BLaER1 treated with 17β-estradiol and CSF1 and Interleukin-3, amounts not matched to agents 10 nM and 100 nM (cell line): ENCODE measurements around the gene GAREM1.

ENCODE experiments used
- H3K27ac ChIP-seq, 11 experiments: shearing (Covaris generic); formaldehyde crosslinking; 2 replicates each; pipeline ENCODE4 v1.8.1; 2022
- H3K27me3 ChIP-seq, 11 experiments: shearing (Covaris generic); formaldehyde crosslinking; 2 replicates each; pipeline ENCODE4 v1.8.1; 2022
- H3K36me3 ChIP-seq, 11 experiments: shearing (Covaris generic); formaldehyde crosslinking; 2 replicates each; pipeline ENCODE4 v1.8.1; 2022
- H3K4me1 ChIP-seq, 10 experiments: shearing (Covaris generic); formaldehyde crosslinking; 2 replicates each; pipeline ENCODE4 v1.8.1; 2022
- H3K4me2 ChIP-seq, 11 experiments: shearing (Covaris generic); formaldehyde crosslinking; 2 replicates each; pipeline ENCODE4 v1.8.1; 2022
- H3K4me3 ChIP-seq, 10 experiments: shearing (Covaris generic); formaldehyde crosslinking; 2 replicates each; pipeline ENCODE4 v1.8.1; 2022
- H3K9ac ChIP-seq, 11 experiments: shearing (Covaris generic); formaldehyde crosslinking; 2 replicates each; pipeline ENCODE4 v1.8.1; 2022
- H3K9me3 ChIP-seq, 11 experiments: shearing (Covaris generic); formaldehyde crosslinking; replicated peaks in 1 of 11; 2 replicates each; pipeline ENCODE4 v1.8.1; 2022
- H4K20me1 ChIP-seq, 11 experiments: shearing (Covaris generic); formaldehyde crosslinking; 2 replicates each; pipeline ENCODE4 v1.8.1; 2022
- Cebpa-rat ChIP-seq, 11 experiments: shearing (Covaris generic); IDR thresholded peaks; 2 replicates each; pipeline ENCODE4 v1.8.1; 2022

GAREM1 gene

DNA sequence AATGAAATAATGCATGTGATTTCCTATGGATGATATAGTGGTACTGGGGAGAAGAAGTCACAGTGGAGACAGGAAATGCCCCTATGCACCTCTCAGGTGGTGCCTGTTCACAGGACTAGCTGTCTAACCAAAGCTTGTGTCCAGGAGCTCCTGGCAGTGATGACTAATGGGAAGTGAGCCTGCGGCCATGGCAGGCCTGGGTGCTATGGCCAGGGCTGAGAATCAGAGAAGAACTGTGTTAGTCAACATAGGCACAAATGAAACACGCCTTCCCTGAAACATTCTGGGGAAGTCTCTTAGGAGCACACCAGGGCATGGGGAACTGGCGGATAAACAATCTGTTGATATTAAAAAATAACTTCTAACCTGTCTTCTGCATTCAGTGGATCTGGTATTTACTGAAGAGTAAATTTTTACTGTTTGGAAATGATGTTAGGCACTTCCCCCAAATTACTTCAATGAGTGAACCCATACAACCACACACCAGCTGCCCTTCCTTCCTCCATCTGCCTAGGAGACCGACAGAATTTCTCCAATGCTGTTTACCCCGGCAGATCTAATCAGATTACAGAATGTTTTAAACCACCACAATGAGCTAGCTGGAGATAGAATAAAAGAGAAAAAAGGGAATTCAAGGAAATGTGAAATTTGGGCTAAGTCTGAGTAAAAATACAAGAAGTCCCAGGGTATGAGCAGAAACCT lies 213.4 kb downstream of the GAREM1 start:
- Histone ChIP-seq H3K27ac (no peak overlapping the region), H3K4me1 (peaks cover 0 to 31% (median 13%) of the 10 kb centered on the region in 10 experiments; a peak in 16 of 20 replicates), H3K27me3 (no peaks in the 10 kb centered on the region), H3K4me2 (peak overlapping the region; percentile 9 to 66 (median 34); a peak in 16 of 22 replicates), H3K9me3 (no peaks in the 10 kb centered on the region), H4K20me1 (no peaks in the 10 kb centered on the region), H3K36me3 (no peaks in the 10 kb centered on the region), H3K9ac (no peak overlapping the region), H3K4me3 (no peak overlapping the region)
- TF ChIP-seq Cebpa-rat (IDR thresholded peaks at IDR 0.05): no peak

DNA sequence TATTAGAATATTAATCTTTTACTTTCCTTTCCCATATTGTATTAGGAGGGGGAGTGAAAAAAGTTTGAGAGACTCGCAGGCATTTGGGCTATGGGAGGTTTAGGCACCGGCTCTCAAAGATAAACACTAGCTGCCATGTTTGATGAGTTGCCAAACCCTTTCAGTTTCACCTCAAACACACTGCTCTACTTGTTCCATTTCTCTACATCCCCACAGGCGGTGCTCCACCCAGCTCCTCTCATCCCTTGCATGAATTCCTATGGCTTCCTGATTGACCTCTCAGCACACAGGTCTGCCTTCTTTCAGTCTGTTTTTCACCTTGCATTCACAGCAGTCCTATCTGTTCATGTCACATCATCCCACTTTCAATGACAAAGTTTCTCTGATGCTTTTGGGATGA lies 215.1 kb downstream of the GAREM1 start:
- no peaks in the 10 kb centered on the region for H3K36me3 ChIP-seq
- H3K9me3 ChIP-seq: no peaks in the 10 kb centered on the region
- peaks cover 0 to 31% (median 13%) of the 10 kb centered on the region in 10 experiments; a peak in 16 of 20 replicates for H3K4me1 ChIP-seq
- no peak overlapping the region for H3K27ac ChIP-seq
- H3K4me2 ChIP-seq: no peak overlapping the region
- no peak overlapping the region for H3K4me3 ChIP-seq
- H3K9ac ChIP-seq: no peak overlapping the region
- no peaks in the 10 kb centered on the region for H4K20me1 ChIP-seq
- TF ChIP-seq Cebpa-rat (IDR thresholded peaks at IDR 0.05): no peak
- H3K27me3 ChIP-seq: no peaks in the 10 kb centered on the region

DNA sequence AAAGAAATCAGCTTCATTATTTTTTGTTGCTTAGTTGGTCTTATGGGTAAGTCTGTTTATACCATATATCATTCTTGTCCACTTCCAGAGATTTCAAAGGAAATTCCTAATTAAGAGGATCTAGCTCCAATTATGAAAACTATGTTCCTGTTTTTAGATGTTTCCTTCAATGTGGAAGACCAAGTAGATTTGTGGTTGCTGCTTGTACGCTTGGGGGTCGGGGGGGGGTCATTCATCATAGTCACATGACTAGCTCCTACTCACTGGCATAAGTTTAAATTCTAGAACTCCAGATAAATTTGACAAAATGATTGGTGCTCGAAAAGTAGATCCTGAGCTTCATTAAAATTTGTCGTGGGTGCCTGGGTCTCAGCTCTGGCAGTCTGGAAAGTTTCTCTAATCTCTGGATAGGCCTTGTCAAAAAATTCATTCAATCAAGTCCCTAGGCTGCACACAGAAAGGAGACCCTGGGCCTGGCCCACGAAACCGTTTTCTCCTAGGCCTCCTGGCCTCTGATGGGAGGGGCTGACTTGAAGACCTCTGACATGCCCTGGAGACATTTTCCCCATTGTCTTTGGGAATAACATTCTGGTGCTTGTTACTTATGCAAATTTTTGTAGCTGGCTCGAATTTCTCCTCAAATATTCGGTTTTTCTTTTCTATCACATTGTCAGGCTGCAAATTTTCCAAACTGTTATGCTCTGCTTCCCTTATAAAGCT lies 218.4 kb downstream of the GAREM1 start:
- no peak for TF ChIP-seq Cebpa-rat (IDR thresholded peaks at IDR 0.05)
- Histone ChIP-seq H4K20me1 (no peaks in the 10 kb centered on the region), H3K4me1 (peaks cover 0 to 10% (median 5%) of the 10 kb centered on the region in 10 experiments; a peak in 16 of 20 replicates), H3K36me3 (no peaks in the 10 kb centered on the region), H3K4me3 (no peak overlapping the region), H3K4me2 (no peak overlapping the region), H3K9me3 (no peaks in the 10 kb centered on the region), H3K27me3 (no peaks in the 10 kb centered on the region), H3K27ac (no peak overlapping the region), H3K9ac (no peak overlapping the region)

DNA sequence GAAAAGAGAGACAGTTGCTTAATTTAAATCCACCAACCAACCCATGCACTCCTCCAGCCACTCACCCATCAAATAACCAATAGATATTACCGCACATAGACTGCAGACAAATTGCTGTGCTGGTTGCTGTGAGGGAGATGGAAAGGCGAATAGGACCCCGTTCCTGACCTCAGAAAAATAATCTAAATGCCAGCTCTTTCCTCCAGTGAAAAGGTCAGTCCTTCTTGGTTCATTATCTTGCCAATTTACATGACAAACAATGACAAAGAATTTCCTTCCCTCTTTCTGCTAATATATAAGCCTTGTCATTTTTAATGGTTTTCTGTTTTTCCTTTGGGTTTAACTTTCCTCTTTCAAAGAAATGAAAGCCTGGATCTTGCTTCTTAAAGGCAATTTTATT lies 219.2 kb downstream of the GAREM1 start:
- H3K9me3 ChIP-seq: no peaks in the 10 kb centered on the region
- no peak overlapping the region for H3K27ac ChIP-seq
- no peaks in the 10 kb centered on the region for H4K20me1 ChIP-seq
- H3K4me1 ChIP-seq: peaks cover 0 to 2% (median 0%) of the 10 kb centered on the region in 10 experiments; a peak in 3 of 20 replicates
- no peak for TF ChIP-seq Cebpa-rat (IDR thresholded peaks at IDR 0.05)
- no peaks in the 10 kb centered on the region for H3K36me3 ChIP-seq
- no peak overlapping the region for H3K4me2 ChIP-seq
- no peak overlapping the region for H3K9ac ChIP-seq
- H3K27me3 ChIP-seq: no peaks in the 10 kb centered on the region
- H3K4me3 ChIP-seq: no peak overlapping the region

DNA sequence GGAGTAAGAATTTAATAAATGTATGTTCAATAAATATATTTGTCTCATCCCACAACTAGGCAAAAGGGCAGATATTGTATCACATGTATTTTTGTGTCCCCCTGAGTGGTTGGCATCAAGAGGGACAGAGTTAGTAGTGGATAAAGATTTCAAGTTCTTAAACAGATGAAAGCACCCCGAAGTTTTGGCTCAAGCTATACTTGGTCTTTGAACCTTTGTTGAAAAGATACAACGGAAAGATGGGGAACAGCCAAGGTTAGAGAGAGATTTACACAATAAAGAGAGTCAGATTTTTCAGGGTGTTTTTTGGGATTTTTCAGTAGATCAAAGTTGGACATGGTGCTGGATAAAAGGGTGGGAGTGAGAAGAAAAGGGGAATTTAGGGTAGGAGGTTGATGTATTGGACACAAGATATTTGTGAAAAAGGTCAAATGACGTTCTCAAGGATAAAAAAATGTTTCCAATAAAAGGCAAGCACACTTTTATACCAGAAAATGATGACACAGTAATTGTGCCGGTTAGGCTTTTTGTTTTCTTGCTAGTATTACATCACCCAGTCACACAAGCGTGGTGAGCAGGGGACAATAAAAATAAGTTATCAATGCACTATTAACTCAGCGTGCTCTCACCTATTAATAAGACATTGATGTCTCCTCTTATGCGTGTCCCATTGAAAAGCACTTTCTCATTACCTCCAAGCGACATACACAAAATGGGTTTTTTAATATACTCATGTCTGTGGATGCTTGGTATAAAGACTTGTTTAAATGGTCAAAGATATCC lies 221.3 kb downstream of the GAREM1 start:
- no peaks in the 10 kb centered on the region for H3K36me3 ChIP-seq

DNA sequence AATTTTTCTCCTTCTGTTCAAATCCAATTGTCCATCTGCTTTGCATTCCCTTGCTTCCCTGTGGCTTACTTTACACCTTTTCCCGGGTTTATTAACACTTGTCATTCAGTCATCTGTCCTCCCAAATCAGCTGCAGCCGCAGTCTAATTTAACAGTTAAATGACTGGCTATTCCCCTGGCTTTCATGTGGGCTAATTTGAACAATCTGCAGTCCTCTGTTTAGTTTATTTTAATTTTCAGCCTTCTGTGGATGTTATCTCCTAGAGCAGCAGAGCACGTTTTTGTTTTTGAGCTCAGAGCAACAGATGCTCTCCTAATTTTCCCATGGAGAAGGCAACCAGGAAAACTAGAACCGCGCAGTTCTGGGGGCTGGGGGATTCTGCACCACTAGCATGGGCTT lies 225.8 kb downstream of the GAREM1 start:
- Histone ChIP-seq H3K36me3 (no peaks in the 10 kb centered on the region), H3K27ac (no peak overlapping the region), H4K20me1 (no peaks in the 10 kb centered on the region), H3K27me3 (no peaks in the 10 kb centered on the region), H3K4me2 (no peak overlapping the region), H3K9me3 (no peaks in the 10 kb centered on the region), H3K9ac (no peak overlapping the region), H3K4me3 (no peak overlapping the region), H3K4me1 (no peaks in the 10 kb centered on the region)
- no peak for TF ChIP-seq Cebpa-rat (IDR thresholded peaks at IDR 0.05)

More for the DNA sequence above, 221.3 kb downstream of the GAREM1 start:
- H3K4me1 ChIP-seq: no peaks in the 10 kb centered on the region
- H3K4me2 ChIP-seq: no peak overlapping the region
- no peak for TF ChIP-seq Cebpa-rat (IDR thresholded peaks at IDR 0.05)
- no peaks in the 10 kb centered on the region for H4K20me1 ChIP-seq
- H3K9me3 ChIP-seq: no peaks in the 10 kb centered on the region
- H3K9ac ChIP-seq: no peak overlapping the region
- no peaks in the 10 kb centered on the region for H3K27me3 ChIP-seq
- no peak overlapping the region for H3K27ac ChIP-seq
- no peak overlapping the region for H3K4me3 ChIP-seq

DNA sequence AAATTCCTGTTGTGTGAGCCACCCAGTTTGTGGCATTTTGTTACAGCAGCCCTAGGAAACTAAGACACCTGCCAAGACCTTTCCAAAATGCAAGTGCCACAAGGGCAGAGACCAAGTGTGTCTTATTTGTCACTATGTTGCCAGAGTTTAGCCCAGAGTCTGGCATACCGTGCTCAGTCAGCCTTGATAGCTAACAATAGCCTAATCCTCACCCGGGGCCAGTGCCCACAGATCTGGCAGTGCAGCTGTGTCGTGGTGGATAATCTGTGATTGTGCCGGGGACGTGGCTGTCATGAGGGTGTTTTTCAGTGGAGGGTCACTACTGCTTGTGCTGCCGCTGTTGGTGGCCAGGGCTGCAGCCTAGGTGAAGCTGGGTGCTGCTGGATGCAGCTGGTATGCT lies 227.3 kb downstream of the GAREM1 start:
- H3K4me2 ChIP-seq: no peak overlapping the region
- H3K9me3 ChIP-seq: no peaks in the 10 kb centered on the region
- H3K36me3 ChIP-seq: no peaks in the 10 kb centered on the region
- no peak overlapping the region for H3K27ac ChIP-seq
- no peak for TF ChIP-seq Cebpa-rat (IDR thresholded peaks at IDR 0.05)
- no peak overlapping the region for H3K9ac ChIP-seq
- H3K4me3 ChIP-seq: no peak overlapping the region
- H3K27me3 ChIP-seq: no peaks in the 10 kb centered on the region
- H4K20me1 ChIP-seq: no peaks in the 10 kb centered on the region
- H3K4me1 ChIP-seq: no peaks in the 10 kb centered on the region

DNA sequence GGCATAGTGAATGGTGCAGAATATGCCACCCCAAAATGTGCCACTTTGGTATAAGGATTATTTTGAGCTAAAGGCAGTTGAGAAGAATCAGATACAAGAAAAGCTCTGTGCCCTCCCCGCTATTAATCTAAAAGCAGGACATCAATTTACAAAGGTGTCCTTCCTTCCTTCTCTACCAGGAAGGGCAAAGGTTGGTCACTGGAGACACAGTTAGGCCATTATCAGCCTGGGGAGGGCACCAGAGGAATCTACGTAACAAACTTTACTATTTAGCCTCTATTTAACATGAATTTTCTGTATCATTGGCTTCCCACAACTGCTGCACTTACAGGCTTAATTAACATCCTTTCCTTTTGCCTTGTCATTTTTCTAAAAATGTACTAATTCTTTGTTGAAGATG lies 228.3 kb downstream of the GAREM1 start:
- H3K4me2 ChIP-seq: no peak overlapping the region
- H3K4me1 ChIP-seq: no peaks in the 10 kb centered on the region
- H3K27me3 ChIP-seq: no peaks in the 10 kb centered on the region
- H3K4me3 ChIP-seq: no peak overlapping the region
- no peaks in the 10 kb centered on the region for H4K20me1 ChIP-seq
- no peaks in the 10 kb centered on the region for H3K9me3 ChIP-seq
- H3K27ac ChIP-seq: no peak overlapping the region
- no peaks in the 10 kb centered on the region for H3K36me3 ChIP-seq
- no peak for TF ChIP-seq Cebpa-rat (IDR thresholded peaks at IDR 0.05)
- H3K9ac ChIP-seq: no peak overlapping the region

DNA sequence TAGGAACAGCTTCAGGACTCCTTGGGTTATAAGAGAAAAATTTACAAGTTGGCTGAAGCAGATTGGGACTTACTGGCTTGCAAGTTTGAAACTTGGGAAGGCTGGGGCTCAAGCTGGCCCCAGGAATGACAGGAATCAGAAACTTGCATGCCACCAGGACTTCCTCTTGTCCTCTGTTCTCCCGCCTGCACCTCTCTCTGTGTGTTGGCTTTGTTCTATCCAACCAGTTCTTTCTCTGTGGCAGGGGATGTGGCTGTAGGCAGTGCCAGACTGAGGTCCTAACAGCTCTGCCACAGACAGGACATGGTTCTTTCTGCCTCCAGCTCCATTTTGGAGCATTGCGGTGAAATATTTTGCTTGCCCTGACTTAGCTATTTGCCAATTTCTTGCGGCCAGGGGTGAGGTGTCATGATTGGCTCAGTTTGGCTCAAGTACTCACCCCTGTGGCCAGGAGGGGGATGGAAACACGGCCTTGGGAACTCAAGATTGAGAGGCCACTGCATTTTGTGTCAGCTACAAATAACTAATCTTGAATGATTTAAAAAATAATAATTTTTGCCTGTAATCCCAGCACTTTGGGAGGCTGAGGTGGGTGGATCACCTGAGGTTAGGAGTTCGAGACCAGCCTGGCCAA lies 231.9 kb downstream of the GAREM1 start:
- Histone ChIP-seq H3K9ac (no peak overlapping the region), H4K20me1 (no peaks in the 10 kb centered on the region), H3K4me3 (no peak overlapping the region), H3K4me2 (no peak overlapping the region), H3K9me3 (0 out of 22 replicates have a peak, but pooled peaks cover 0 to 3% (median 0%) of the 10 kb centered on the region in 11 experiments), H3K27ac (no peak overlapping the region), H3K36me3 (no peaks in the 10 kb centered on the region), H3K27me3 (no peaks in the 10 kb centered on the region), H3K4me1 (no peaks in the 10 kb centered on the region)
- TF ChIP-seq Cebpa-rat (IDR thresholded peaks at IDR 0.05): no peak
